Activated CD8-positive, alpha-beta memory T cell treated with anti-CD3 and anti-CD28 coated beads, Interleukin-2, amount 50 U/mL, for 24 hours (primary cell): Measurements from ENCODE around the gene GLIS2.
"Not testable (repeated sequence)": the region's sequence is repeated elsewhere in the genome, so short reads cannot be mapped to it uniquely, and the experiment has no call there.

Experiments used
- DNase-seq: peaks from one replicate; pipeline ENCODE4 v3.0.0-alpha.2; 2020; ENCODE audit errors: extremely low read depth

GLIS2 gene

GRCh38 chr16:4334724-4335495 is 19.0 kb downstream of the GLIS2 start:
- no peak for DNase-seq

- DNase-seq = no peak
Observed at GRCh38 chr16:4336701-4337539, 21.1 kb downstream of the GLIS2 start.

DNA sequence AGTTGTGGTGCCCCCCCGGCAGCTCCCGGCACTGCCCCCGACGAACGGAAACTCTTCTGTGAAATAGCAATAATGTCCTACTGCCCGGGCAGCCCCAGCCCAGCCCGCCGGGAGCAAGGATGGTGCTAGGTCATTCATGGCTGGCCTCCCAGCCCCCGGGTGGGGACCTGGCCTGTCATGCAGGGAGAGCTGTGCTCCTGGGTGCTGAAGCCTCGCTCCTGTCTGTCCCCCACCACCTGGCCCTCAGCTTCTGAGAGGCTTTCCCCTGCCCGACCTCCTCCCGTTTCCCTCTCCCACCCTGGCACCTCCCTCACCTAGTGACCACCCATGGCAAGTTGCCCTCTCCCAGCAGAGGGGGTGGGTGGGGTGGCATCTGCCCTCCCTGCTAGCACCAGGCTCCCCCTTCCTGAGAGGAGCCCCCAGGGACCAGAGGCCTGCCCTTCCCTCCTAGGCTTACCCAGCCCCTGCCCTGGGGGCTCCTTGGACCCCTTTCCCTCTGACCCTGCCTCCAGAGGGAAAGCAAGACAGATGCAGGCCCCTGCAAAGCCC is 21.7 kb downstream of the GLIS2 start:
- DNase-seq = no peak

DNA sequence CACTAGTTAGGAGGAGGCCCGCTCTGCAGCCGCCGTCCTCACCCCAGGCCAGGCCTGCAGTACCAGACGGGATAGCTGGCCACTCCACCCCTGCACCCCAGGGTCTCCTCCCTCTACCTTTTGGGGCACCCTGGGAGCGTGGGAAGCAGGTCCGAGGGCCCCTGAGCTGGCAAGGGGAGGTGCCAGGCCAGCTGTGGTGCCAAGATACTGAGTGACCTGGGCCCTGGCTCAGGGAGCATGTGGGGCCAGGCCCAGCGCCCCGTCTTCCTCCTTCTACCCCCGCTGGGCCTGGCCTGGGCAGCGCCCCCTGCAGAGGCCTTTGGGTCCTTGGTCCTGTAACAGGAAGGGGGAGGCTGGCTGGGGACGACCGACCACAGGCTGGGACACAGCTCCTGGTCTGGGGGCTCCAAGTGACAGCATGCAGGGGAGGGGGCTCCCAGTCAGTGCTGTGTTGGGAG is 22.3 kb downstream of the GLIS2 start:
- DNase-seq = no peak

- no peak for DNase-seq
Observed at GRCh38 chr16:4338712-4339299, 22.9 kb downstream of the GLIS2 start.

- DNase-seq = no peak
Observed at GRCh38 chr16:4339455-4339854, 23.6 kb downstream of the GLIS2 start.

DNA sequence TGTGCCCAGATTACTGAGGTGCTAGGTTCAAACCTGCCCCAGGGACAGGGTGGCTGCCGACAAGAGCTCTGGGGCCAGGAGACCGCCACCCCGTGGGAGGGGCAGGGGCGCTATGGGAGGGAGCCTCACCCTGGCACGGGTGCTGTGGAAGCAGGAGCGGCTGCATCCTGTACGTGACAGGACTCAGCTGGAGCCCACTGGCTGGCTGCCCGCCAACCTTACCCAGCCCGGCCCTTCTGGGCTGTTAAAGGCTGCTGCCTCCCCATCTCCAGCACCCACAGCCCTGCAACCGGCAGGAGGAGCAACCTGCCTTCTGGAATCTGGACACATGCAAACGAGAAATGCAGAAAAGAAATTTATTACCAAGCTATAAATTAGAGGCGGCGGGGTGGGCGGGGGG is 24.0 kb downstream of the GLIS2 start:
- DNase-seq = no peak

GRCh38 chr16:4340443-4340842 is 24.6 kb downstream of the GLIS2 start:
- DNase-seq = no peak

DNA sequence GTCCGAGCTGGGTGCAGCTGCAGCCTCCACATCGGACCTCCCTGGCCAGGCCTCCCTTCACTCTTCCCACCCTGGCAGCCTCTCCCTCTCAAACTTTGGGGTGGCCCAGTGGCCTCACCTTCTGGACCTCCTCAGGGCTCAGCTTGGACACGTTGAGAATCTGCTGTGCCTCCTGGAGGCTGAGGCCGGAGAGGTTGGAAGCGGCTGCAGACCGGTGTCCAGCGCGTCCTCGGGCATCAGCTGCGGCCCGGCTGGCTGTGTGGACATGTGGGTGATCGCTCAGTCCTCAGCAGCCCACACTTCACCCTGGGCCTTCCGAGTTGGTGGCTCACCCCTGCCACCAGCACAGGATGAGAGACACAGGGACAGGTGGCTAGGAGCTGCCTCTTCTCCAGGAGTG is 25.4 kb downstream of the GLIS2 start:
- DNase-seq = no peak

DNA sequence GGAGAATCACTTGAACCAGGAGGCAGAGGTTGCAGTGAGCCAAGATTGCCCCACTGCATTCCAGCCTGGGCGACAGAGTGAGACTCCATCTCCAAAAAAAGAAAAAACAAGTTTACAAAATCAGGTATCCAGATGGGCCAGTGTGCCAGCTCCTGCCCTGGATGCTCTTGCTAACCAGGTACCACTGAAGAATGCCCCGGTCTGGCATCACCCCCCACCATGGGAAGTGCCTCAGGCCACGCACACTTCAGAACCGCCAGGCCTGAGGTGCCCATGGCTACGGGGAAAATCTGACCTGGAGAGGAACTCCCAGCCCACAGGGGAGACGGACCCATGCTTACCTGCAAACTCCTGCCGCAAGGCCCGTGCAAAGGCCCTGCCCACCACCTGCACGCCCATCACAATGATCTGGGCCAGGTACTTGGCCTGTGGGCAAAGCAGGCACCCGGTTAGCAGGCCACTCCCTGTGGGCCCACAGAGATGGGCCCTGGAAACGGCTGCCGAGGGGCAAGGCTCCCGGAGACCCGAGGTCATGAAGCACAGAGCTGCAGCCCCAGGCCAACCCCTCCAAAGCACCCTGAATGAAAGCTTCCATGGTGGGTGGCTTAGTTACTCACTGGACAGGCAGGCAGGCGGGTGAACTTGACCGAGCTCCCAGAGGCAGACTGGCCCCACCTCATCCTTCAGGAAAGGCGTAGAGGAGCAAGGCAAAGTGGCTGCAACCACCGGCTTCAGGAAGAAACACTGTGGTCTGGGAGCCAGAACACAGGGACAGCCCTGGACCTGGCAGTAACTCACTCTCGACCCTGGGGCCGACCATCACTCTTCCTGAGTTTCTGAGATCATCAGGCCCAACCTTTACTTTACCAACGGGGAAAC is 27.2 kb downstream of the GLIS2 start:
- DNase-seq = no peak

DNA sequence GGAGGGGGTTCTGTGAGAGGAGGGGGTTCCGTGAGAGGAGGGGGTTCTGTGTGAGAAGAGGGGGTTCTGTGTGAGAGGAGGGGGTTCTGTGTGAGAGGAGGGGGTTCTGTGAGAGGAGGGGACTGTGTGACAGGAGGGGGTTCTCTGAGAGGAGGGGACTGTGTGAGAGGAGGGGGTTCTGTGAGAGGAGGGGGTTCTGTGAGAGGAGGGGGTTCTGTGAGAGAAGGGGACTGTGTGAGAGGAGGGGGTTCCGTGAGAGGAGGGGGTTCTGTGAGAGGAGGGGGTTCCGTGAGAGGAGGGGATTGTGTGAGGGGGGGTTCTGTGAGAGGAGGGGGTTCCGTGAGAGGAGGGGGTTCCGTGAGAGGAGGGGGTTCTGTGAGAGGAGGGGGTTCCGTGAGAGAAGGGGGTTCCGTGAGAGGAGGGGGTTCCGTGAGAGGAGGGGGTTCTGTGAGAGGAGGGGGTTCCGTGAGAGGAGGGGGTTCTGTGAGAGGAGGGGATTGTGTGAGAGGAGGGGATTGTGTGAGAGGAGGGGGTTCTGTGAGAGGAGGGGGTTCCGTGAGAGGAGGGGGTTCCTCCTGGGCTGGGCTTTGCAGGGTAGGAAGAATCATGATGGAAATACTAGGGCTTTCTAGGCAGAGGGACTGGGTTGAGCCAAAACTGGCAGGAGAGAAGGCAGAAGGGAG is 28.6 kb downstream of the GLIS2 start:
- not testable (repeated sequence) for DNase-seq

- DNase-seq = no peak
Observed at GRCh38 chr16:4344983-4345835, 29.3 kb downstream of the GLIS2 start.

- no peak for DNase-seq
Observed at GRCh38 chr16:4345836-4346781, 30.2 kb downstream of the GLIS2 start.

- no peak for DNase-seq
Observed at GRCh38 chr16:4347010-4347409, 31.1 kb downstream of the GLIS2 start.

DNA sequence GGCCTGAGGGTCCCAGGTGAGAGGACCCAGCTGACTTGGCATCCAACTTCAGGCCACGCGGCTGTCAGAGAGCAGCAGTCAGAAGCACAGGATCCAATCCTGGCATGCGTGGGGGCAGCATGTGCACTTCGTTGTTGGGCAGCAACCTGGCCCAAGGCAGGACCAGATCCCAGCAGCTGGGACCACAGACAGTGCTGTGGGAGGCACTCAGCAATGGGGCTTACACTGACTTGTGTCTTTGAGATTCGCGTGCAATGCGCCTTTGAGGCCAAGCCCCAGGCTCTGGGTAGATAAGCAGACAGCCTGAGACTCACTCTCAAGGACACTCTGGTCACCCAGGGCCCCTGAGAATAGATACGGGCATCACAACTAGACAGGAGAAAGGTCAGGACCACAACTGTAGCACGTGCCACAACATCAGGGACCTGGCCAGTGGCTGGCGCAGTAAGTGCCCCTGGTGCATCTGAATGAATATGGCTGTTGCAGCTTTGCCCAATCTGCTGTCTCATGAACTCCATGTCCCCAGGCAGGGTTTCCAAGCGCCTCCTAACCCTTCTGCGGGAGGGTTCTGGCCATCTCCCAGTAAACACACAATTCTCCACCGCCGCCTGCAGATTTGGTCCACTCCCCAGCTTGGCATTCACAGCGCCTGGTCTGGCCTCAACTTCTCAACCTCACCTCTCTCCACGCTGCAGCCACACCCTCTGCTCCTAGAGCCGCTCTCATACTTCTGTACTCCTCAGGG is 32.1 kb downstream of the GLIS2 start:
- no peak for DNase-seq

DNA sequence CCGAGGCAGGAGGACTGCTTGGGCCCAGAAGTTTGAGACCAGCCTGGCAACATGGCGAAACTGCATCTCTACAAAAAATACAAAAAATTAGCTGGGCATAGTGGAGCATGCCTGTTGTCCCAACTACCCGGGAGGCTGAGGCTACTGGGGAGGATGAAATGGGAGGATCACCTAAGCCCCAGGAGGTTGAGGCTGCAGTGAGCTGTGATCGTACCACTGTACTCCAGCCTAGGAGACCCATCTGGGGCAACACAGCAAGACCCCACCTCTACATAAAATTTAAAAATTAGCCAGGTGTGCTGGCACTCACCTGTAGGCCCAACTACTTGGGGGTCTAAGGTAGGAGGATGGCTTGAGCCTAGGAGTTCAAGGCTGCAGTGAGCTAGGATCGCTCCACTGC is 33.5 kb downstream of the GLIS2 start:
- no peak for DNase-seq

DNA sequence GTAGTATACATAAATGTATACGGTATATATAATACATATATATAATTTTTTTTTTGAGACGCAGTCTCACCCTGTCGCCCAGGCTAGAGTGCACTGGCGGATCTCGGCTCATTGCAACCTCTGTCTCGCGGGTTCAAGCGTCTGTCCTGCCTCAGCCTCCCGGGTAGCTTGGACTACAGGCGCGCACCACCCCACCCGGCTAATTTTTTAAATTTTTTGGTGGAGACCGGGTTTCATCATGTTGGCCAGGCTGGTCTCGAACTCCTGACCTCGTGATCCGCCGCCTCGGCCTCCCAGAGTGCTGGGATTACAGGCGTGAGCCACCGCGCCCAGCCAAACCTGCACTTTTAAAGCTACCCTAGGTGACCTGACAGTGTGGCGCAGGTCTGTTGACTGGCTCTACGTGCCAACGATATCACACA is 34.5 kb downstream of the GLIS2 start:
- DNase-seq = no peak
